Thyroid gland (tissue), 4 donors: Measurements from ENCODE around the gene FOXO3B. TPM values are rescaled to one million over a fixed set of nuclear protein-coding genes. Genes with fewer than 3 reads are reported as not detected.
"Not testable (repeated sequence)": the region's sequence is repeated elsewhere in the genome, so short reads cannot be mapped to it uniquely, and the experiment has no call there.

Experiments used
- DNase-seq, 2 donors: peaks; one replicate each; pipeline ENCODE4 v3.0.0-alpha.2; 2019
- H3K27ac ChIP-seq, 3 donors: fragments of 200-600 bp; sonication (generic); 1 replicate in 2 of 3; 2 replicates in 1 of 3; pipeline ENCODE4 v1.5.1; 2016 to 2019; ENCODE audit warnings: mild to moderate bottlenecking in 1 of 3, moderate library complexity in 1 of 3
- H3K27me3 ChIP-seq: fragments of 200-600 bp; sonication (generic); one replicate; pipeline ENCODE4 v1.5.1; 2019
- H3K36me3 ChIP-seq, 2 donors: fragments of 200-600 bp; sonication (generic); one replicate each; pipeline ENCODE4 v1.5.1; 2016 to 2019
- H3K4me1 ChIP-seq, 2 donors: fragments of 200-600 bp; sonication (generic); one replicate each; pipeline ENCODE4 v1.5.1; 2017 to 2019
- H3K4me3 ChIP-seq, 3 donors: fragments of 200-600 bp; sonication (generic); replicated peaks in 1 of 3; 1 replicate in 2 of 3; 2 replicates in 1 of 3; pipeline ENCODE4 v1.5.1; 2016; ENCODE audit warnings: mild to moderate bottlenecking in 1 of 3
- H3K9me3 ChIP-seq: fragments of 200-600 bp; sonication (generic); one replicate; pipeline ENCODE4 v1.5.1; 2017
- WGBS, 2 donors: methylation state at CpG; one replicate each; pipeline ENCODE4 v1.1.5; 2017; 5-methylcytosine and 5-hydroxymethylcytosine counted together
- intact Hi-C: fragments of 100-400 bp; cut with DNase I; formaldehyde crosslinking; loops from one replicate; pipeline ENCODE4 v1.15.1; 2023
- small RNA-seq: library from RNA; depleted of rRNA; stranded (forward); fragments of <200 nt; gene quantifications from one replicate; pipeline ENCODE3, GENCODE V24; 2016
- total RNA-seq, 4 donors: library from RNA; depleted of rRNA; stranded (reverse); fragments of >200 nt; gene quantifications; one replicate each; pipeline ENCODE4 v1.2.3, GENCODE V29; 2016

The FOXO3B gene
- total RNA-seq, 4 donors from 2014 or later, result 4.2 to 12.1 (median 9.7) TPM

DNA sequence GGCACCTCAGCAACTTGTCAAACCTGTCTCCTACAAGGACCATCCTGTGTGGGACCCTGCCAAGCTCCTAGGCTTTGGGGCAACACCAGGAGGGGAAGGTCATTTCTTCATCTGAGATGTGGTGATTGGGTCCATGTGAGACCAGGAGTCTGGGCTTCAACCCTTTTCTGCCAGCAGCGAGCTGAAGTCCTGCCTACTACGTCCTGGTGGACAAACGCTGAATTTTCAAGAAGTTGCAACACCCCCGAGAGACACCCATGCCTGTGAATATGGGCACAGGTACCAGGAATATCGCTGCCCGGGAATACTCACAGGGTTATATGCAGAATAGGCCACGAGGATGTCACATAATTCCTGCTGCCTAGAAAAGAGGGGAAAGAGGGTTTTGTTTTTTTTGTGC is 45.9 kb downstream of the FOXO3B start:
- H3K27ac ChIP-seq, DNase-seq, H3K4me1 ChIP-seq, intact Hi-C loops, H3K9me3 ChIP-seq, H3K36me3 ChIP-seq, H3K27me3 ChIP-seq, H3K4me3 ChIP-seq: not testable (repeated sequence)
- 67 to 68% methylated on average over 7 of the region's 7 CpGs for WGBS, 2 donors

DNA sequence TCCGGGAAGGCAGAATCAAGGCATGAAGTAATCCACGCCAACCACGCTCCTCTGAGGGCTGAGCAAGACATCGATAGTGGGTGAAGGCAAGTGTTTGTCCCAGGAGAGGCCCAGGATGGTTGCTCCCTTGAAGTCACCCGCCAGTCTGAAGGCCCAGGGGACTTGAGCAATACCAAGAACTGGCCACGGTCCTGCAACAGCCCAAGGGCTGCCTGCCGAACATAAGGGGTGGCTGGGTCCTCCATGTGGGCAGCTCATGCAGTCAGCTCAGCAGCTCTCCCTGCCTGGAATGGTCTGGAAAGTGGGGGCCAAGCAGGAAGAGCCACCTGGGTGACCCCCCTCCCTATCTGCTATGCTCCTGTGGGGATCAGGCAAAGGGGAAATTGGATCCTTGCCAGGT is 46.3 kb downstream of the FOXO3B start:
- H3K4me3 ChIP-seq, H3K36me3 ChIP-seq, H3K27ac ChIP-seq, H3K27me3 ChIP-seq, H3K4me1 ChIP-seq, H3K9me3 ChIP-seq, DNase-seq, intact Hi-C loops: not testable (repeated sequence)
- WGBS, 2 donors, result 79 to 83% methylated on average over 6 to 7 of the region's 7 CpGs

DNA sequence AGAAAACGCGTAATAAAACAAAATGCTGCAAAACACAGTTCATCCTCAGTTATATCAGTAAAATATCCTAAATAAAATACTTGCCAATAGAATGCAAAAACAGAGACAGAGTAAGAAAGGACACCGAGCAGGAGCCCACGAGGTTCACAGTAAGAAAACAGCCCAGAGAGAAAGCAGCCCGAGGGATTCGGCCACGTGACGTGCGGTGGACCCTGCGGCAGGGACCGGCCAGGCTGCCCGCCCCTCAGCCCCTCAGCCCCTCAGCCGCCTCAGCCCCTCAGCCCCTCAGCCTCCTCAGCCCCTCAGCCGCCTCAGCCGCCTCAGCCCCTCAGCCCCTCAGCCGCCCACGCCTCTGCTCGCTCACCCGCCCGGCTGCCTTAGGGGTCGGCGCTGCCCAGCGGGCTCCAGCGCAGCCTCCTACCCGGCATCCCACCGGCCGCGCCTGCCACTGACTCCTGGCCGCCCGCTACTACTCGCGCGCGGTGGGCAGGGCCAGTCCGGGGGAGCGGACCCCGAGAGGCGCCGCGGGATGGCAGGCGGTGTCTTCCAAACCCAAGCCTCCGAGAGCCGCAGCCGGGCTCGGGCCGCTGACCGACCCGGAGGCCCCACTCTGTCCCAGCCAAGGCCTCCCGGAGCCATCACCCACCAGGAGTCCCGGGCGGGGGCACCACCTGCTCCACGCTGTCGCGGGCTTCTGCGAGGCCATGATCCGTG is 47.4 kb downstream of the FOXO3B start:
- intact Hi-C loops, result not testable (repeated sequence)

More for the DNA sequence above, 47.4 kb downstream of the FOXO3B start:
- H3K4me3 ChIP-seq, H3K4me1 ChIP-seq, H3K27me3 ChIP-seq, H3K27ac ChIP-seq, DNase-seq, H3K9me3 ChIP-seq, H3K36me3 ChIP-seq: not testable (repeated sequence)
- 15 to 36% methylated on average over 12 to 21 of the region's 56 CpGs for WGBS, 2 donors

Small RNA genes within 50 kb of the gene (small RNA-seq; reads per million reads assigned to genes)
- not detected for gene AC026271.2
- not detected for gene AC026271.4

Other genes with a start within 250 kb of the FOXO3B start
- gene LGALS9C, start 205.5 kb downstream of the FOXO3B start, total RNA-seq, result not detected
- gene TBC1D28, start 37.9 kb downstream of the FOXO3B start, total RNA-seq, result not detected
- gene FBXW10, start 61.7 kb upstream of the FOXO3B start, total RNA-seq, result 1 to 10 TPM in 2 of 4 donors, under 1 TPM in 2; 0.78 to 1.4 (median 1.0) TPM
- gene TVP23B, start 98.9 kb upstream of the FOXO3B start, total RNA-seq, result 10 to 100 TPM; 58.9 to 85.1 (median 68.3) TPM
- gene PRPSAP2, start 175.8 kb upstream of the FOXO3B start, total RNA-seq, result 10 to 100 TPM; 43.6 to 50.9 (median 49.7) TPM